HG03175 (cell line): ENCODE results near the gene NTN3.

ENCODE experiments used
- ATAC-seq: cut with Tn5 transposase; IDR thresholded peaks from one replicate; pipeline ENCODE4 v1.9.1; 2021; ENCODE audit warnings: mild to moderate bottlenecking, moderate library complexity; ENCODE audit not compliant: unreplicated experiment

Gene NTN3

GRCh38 chr16:2495041-2495440 lies 23.9 kb downstream of the NTN3 start:
- no peak for ATAC-seq

GRCh38 chr16:2496223-2497115 lies 25.4 kb downstream of the NTN3 start:
- ATAC-seq = no peak

- no peak for ATAC-seq
Measured at GRCh38 chr16:2497116-2497630, 26.1 kb downstream of the NTN3 start.

GRCh38 chr16:2497695-2498484 lies 26.8 kb downstream of the NTN3 start:
- ATAC-seq = no peak

- no peak for ATAC-seq
Measured at GRCh38 chr16:2498531-2499253, 27.6 kb downstream of the NTN3 start.

GRCh38 chr16:2499454-2499853 lies 28.4 kb downstream of the NTN3 start:
- no peak for ATAC-seq

GRCh38 chr16:2499890-2500429 lies 28.9 kb downstream of the NTN3 start:
- ATAC-seq = no peak

- ATAC-seq = no peak
Measured at GRCh38 chr16:2500430-2500917, 29.4 kb downstream of the NTN3 start.

- no peak for ATAC-seq
Measured at GRCh38 chr16:2500918-2501750, 30.0 kb downstream of the NTN3 start.

GRCh38 chr16:2501946-2502895 lies 31.1 kb downstream of the NTN3 start:
- no peak for ATAC-seq

- no peak for ATAC-seq
Measured at GRCh38 chr16:2505695-2506094, 34.6 kb downstream of the NTN3 start.

- peak; percentile 65 for ATAC-seq
Measured at GRCh38 chr16:2507052-2507659, 36.1 kb downstream of the NTN3 start.

GRCh38 chr16:2507665-2508064 lies 36.6 kb downstream of the NTN3 start:
- no peak for ATAC-seq

GRCh38 chr16:2508722-2509400 lies 37.8 kb downstream of the NTN3 start:
- ATAC-seq = no peak

- ATAC-seq = no peak
Measured at GRCh38 chr16:2511128-2511800, 40.2 kb downstream of the NTN3 start.

- ATAC-seq = no peak
Measured at GRCh38 chr16:2511996-2512734, 41.1 kb downstream of the NTN3 start.
